IPS-18a (cell line): ENCODE results near the gene ANKLE1.

Source experiments
- H3K27ac ChIP-seq: one replicate; pipeline ENCODE4 v1.5.1; 2013; ENCODE audit warnings: low read length
- H3K27me3 ChIP-seq: one replicate; pipeline ENCODE4 v1.6.1; 2013; ENCODE audit warnings: mild to moderate bottlenecking, low read length; ENCODE audit not compliant: control insufficient read depth, insufficient read depth
- H3K36me3 ChIP-seq: one replicate; pipeline ENCODE4 v1.6.1; 2013; ENCODE audit warnings: low read depth, low read length; ENCODE audit not compliant: control insufficient read depth
- H3K4me1 ChIP-seq: one replicate; pipeline ENCODE4 v1.6.1; 2013; ENCODE audit warnings: low read depth, low read length; ENCODE audit not compliant: control insufficient read depth
- H3K4me3 ChIP-seq: one replicate; pipeline ENCODE4 v1.5.1; 2013; ENCODE audit warnings: low read length
- H3K9ac ChIP-seq: one replicate; pipeline ENCODE4 v1.6.1; 2013; ENCODE audit warnings: mild to moderate bottlenecking, low read length, moderate library complexity
- H3K9me3 ChIP-seq: one replicate; pipeline ENCODE4 v1.6.1; 2013; ENCODE audit warnings: low read depth, low read length; ENCODE audit not compliant: control insufficient read depth

The ANKLE1 gene, protein sequence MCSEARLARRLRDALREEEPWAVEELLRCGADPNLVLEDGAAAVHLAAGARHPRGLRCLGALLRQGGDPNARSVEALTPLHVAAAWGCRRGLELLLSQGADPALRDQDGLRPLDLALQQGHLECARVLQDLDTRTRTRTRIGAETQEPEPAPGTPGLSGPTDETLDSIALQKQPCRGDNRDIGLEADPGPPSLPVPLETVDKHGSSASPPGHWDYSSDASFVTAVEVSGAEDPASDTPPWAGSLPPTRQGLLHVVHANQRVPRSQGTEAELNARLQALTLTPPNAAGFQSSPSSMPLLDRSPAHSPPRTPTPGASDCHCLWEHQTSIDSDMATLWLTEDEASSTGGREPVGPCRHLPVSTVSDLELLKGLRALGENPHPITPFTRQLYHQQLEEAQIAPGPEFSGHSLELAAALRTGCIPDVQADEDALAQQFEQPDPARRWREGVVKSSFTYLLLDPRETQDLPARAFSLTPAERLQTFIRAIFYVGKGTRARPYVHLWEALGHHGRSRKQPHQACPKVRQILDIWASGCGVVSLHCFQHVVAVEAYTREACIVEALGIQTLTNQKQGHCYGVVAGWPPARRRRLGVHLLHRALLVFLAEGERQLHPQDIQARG

DNA sequence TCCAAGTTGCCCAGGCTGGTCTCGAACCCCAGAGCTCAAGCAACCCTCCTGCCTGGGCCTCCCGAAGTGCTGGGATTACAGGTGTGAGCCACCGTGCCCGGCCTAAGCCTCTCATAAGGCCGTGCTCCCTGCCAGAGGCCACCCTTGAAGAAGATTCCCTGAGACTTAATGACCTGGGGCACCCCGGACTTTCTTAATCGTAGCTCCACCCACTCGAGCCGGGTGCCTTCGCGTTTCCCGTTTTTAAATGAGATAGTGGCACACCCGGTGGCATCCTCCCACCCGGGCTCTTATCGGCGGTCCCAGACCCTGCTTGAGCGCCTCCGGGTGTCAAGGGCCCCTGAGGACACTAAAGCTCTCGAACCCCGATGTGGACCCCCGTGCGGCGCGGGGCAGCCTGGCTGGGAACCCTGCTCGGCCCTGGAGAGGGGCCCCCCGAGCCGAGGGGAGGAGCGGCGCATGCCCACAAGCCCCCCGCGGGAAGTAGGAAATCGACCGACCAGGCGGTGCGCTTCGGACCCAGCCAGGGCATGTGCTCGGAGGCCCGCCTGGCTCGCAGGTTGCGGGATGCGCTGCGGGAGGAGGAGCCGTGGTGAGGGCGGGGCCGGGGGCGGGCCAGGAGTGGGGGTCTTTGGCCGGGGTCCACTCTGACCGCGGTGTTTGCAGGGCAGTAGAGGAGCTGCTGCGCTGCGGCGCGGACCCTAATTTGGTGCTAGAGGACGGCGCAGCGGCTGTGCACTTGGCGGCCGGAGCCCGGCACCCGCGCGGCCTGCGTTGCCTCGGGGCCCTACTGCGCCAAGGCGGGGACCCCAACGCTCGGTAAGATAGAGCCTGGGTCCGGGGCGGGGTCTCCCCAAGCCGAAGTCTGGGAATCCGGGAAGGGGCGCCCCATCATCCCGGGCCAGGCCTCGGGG lies at the start of gene ANKLE1:
ANKLE1 (plus strand) TSS at position 511 of the 914 bp plus-strand sequence; CDS start at position 531, 20 bp downstream.
- Histone ChIP-seq H3K9me3 (no peaks in the 10 kb centered on the region), H3K9ac (no peak within 1 kb of the TSS), H3K4me1 (no peaks in the 10 kb centered on the region), H3K27ac (no peak within 1 kb of the TSS), H3K36me3 (peaks cover 6% of the 10 kb centered on the region), H3K27me3 (peaks cover 19% of the 10 kb centered on the region), H3K4me3 (peak within 1 kb of the TSS; percentile 49)

DNA sequence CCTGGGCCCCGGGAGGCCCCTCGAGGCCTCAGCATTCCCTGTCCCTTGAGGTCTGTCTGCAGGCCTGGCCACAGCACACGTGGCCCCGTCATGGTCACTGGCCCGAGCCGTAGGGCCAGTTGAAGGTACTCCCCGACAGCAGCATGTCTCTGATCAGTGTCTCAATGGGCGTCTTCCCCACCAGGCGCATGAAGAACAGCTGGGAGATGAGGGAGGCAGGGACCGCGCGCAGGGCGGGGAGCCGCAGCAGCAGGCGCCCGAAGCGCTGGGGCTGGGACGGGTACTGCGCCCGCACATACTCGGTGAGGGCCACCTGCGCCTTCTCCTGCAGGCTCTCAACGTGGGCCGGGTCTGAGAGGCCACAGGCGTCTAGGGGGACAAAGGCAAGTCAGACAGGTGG lies 49.4 kb upstream of the ANKLE1 start:
- Histone ChIP-seq H3K9me3 (no peaks in the 10 kb centered on the region), H3K27me3 (no peaks in the 10 kb centered on the region), H3K4me3 (no peak overlapping the region), H3K27ac (no peak overlapping the region), H3K9ac (no peak overlapping the region), H3K36me3 (peaks cover 26% of the 10 kb centered on the region), H3K4me1 (peaks cover 5% of the 10 kb centered on the region)

DNA sequence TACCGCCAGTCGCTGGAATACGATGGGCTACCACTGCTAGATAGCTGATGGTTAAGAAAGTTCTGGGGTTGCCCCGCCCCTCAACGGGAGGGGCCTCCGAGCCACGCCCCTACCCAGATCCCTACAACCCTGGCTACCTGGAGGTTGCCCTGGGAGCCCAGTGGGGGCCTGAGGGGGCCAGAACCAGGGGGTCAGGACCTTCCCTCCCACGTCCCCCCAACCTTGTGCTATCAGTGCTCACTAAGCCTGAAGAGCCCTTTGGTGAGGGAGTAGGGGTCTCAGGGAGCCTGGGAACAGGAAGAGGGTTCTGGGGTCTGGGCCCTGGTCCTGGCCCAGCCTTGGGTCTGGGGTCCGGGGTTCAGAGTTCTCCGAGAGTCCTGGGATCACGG lies 46.8 kb upstream of the ANKLE1 start:
- peaks cover 5% of the 10 kb centered on the region for H3K4me1 ChIP-seq
- H3K36me3 ChIP-seq = peaks cover 36% of the 10 kb centered on the region
- H3K4me3 ChIP-seq = peak overlapping the region; percentile 85
- H3K27ac ChIP-seq = peak overlapping the region; percentile 30
- H3K9ac ChIP-seq = peak overlapping the region; percentile 70
- no peaks in the 10 kb centered on the region for H3K27me3 ChIP-seq
- H3K9me3 ChIP-seq = no peaks in the 10 kb centered on the region

DNA sequence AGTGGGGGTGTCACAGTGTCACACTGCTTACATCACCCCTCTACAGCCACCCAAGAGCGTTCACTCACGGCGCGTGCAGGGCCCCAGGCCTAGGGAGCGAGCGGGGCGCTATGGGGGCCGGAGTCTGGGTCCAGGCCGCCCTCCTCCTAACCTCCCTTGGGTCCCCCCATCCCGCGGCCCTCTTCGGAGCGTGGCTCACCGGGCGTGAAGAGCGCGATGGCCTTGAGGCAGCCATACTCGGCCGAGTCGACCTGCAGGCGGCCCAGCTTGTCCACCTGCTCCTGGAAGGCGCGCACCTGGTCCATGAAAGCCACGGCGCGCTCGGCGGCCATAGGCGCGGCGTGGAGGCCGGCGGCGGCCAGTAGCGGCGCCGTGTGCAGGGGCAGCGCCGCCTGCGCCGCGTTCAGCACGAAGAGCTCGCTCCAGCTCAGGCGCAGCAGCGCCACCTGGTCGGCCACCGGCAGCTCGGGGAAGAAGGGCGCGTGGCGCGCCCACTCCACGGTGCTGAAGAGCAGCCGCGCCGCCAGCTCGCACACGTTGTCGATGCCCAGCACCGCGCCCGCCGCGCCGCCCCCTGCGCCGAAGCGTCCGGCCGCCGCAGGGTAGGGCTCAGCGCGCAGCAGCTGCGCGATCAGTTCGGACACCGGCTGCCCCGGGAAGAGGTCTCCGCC lies 46.3 kb upstream of the ANKLE1 start:
- H3K27me3 ChIP-seq = no peaks in the 10 kb centered on the region
- peak overlapping the region; percentile 30 for H3K27ac ChIP-seq
- peak overlapping the region; percentile 85 for H3K4me3 ChIP-seq
- H3K9me3 ChIP-seq = no peaks in the 10 kb centered on the region
- H3K36me3 ChIP-seq = peaks cover 34% of the 10 kb centered on the region
- peak overlapping the region; percentile 70 for H3K9ac ChIP-seq
- H3K4me1 ChIP-seq = peaks cover 5% of the 10 kb centered on the region

DNA sequence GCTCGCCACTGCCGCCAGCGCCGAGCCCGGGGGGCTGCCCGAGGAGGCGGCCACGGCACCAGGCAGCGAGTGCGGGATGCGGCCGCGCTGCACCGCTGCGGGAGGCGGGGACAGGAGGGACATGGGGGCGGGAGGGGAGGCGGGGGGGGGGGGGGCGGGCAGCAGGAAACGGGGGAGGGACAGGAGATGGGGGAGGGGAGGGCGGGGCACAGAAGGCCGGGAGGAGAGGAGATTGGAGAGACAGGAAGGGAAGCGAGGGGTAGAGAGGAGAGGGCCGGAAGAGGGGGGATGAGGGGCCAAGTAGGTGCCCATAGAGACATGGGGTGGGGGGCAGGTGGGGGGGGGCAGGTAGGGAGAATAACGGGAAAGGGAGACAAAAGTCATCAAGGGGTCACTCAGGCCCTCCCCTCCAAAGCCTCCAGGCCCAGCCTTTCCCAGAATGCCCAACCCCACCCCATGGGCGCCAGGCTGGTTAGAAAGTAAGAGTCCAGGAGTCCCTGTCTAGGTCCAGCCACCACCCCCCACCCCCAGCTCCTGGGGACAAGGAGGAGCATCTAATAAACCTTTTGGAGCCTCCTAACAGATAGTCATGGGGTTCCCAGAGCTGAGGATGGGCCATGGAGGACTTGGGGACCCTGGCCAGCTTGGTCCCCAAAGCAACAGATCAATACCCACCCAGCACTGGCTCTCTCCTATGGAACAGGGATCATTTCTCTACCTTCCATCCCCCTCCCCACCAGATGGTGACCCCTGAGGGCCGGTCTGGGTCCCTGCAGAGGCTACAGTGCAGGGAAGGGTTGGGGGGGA lies 45.5 kb upstream of the ANKLE1 start:
- Histone ChIP-seq H3K9me3 (no peaks in the 10 kb centered on the region), H3K4me3 (peak overlapping the region; percentile 85)

DNA sequence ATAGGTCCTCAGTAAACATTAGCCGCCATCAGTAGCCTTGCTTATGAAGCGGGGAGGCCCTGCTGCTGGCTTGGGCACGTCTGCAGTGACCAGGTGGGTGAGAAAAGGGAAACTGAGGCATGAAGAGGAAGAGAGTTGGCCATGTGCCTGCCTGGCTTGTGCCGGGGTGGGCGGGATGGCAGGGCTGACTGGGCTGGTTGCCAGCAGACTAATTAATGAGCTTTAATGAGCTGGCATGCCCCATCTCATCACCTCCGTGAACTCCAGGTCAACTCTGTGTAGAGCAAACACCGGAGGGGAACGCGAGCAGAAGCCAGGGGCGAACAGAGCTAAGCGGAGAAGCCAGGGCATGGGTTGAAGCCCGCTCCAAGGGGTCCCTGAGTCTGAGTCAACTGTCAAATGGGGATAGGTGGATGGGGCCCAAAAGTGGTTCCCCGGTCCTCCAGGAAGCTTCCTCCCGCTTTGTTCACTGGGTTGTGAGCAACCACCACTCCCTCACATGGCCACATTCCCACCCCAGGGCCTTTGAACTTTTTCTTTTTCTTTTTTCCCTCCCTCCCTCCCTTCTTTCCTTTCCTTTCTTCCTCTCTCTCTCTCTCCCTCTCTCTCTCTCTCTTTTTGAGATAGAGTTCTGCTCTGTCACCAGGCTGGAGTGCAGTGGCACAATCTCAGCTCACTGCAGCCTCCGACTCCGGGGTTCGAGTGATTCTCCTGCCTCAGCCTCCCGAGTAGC lies 44.7 kb upstream of the ANKLE1 start:
- Histone ChIP-seq H3K4me1 (peaks cover 5% of the 10 kb centered on the region), H3K27ac (no peak overlapping the region), H3K9me3 (no peaks in the 10 kb centered on the region), H3K36me3 (peaks cover 26% of the 10 kb centered on the region), H3K27me3 (no peaks in the 10 kb centered on the region), H3K9ac (no peak overlapping the region), H3K4me3 (no peak overlapping the region)

More for the DNA sequence above, 45.5 kb upstream of the ANKLE1 start:
- Histone ChIP-seq H3K36me3 (peaks cover 31% of the 10 kb centered on the region), H3K27me3 (no peaks in the 10 kb centered on the region), H3K9ac (peak overlapping the region; percentile 70), H3K4me1 (peaks cover 5% of the 10 kb centered on the region), H3K27ac (no peak overlapping the region)

DNA sequence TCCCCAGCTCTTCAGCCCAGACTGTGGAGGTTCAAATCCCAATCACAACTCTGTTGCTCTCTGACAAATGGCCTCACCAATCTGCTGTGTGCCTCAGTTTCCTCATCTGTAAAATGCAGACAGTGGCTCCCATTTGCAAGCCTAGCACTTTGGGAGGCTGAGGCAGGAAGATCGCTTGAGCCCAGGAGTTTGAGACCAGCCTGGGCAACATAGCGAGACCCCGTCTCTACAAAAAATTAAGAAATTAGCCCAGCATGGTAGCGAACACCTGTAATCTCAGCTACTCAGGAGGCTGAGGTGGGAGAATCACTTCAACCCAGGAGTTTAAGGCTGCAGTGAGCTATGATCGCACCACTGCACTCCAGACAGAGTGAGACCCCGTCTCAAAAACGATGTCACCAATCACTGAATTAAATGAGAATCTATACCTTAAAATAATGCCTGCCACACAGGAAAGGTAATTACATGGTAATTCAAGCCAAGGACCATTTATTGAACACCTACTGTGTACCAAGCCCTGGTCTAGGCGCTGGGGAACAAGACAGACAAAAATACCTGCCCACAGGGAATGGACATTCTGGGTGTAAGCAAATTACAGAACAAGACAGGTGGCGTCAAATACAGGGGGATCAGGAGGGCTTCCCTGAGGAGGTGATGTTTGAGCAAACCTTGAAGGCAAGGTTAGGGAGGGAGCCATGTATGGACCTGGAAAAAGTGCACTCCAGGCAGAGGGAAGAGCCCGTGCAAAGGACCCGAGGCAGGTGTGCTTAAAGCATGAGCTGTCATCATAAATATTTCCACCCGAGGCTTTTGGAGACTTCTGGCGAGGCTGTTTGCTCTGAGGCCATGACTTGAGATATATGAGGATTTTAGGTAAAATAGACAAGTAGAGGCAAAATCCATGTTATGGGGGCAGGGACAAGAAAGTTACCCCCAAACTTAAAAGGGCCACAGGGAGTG lies 43.7 kb upstream of the ANKLE1 start:
- Histone ChIP-seq H3K27ac (no peak overlapping the region), H3K4me1 (peaks cover 5% of the 10 kb centered on the region), H3K36me3 (peaks cover 20% of the 10 kb centered on the region), H3K9me3 (no peaks in the 10 kb centered on the region), H3K4me3 (no peak overlapping the region), H3K27me3 (no peaks in the 10 kb centered on the region), H3K9ac (no peak overlapping the region)

DNA sequence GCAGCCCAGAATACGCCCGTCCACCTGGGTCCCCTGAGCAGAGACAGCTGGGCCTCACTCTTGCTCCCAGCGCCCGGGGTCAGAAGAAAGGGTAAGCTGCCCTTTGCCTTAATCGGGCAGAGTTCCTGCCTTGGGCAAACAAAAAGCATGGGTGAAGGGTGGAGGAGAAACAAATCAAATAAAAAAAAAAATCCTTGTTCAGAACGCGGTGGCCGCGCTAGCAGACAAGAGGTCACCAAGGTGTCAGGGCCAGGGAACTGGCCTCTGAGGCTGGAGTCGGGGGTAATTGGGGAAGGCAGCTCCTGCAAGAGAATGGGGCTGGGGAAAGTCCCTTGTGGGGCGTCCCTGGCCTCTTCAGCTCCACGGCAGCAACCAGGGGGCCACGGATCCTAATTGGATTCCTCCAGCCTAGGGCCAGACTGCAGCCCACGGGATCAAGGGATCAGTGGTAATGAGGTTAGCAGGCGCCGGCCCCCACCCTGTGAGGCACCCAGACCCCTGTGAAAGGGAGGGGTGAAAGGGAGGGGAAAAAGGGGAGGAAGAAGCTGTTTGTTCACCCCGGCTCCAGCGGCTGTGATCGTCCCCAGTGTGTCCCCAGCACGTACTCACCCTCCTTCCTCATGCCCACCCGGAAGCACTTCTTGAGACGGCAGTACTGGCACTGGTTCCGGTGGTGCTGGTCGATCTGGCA lies 41.5 kb upstream of the ANKLE1 start:
- H3K9me3 ChIP-seq = no peaks in the 10 kb centered on the region
- peaks cover 5% of the 10 kb centered on the region for H3K4me1 ChIP-seq
- H3K27ac ChIP-seq = no peak overlapping the region
- no peak overlapping the region for H3K4me3 ChIP-seq
- peaks cover 14% of the 10 kb centered on the region for H3K36me3 ChIP-seq
- no peaks in the 10 kb centered on the region for H3K27me3 ChIP-seq
- no peak overlapping the region for H3K9ac ChIP-seq

DNA sequence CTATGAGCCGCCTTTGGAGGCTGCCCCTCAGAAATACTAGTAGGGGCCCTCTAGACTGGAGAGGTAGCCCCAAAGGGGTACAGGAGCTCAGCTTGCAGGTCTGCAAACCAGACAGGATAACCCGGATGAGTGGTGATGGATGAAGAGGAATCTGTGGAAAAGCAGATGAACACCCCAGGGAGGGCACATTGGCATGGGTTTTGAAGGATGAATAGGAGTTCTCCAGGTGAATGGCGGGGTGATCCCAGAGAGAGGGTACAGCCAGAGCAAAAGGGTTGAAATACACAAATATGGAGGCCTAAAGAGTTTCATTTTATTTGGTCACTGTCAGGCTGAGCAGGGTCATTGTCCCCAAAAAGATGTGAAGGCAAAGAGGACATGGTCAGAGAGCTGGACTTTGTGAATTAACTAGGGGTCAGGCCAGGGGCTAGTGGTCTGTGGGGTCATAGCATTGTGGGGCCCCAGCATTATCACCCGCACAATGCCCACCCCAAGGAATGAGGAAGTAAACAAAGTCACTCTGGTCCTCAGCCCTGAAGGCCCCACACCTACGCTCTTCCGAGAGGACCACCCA lies 40.8 kb upstream of the ANKLE1 start:
- Histone ChIP-seq H3K4me3 (no peak overlapping the region), H3K27ac (no peak overlapping the region), H3K27me3 (no peaks in the 10 kb centered on the region), H3K9ac (no peak overlapping the region), H3K36me3 (peaks cover 14% of the 10 kb centered on the region), H3K4me1 (peaks cover 5% of the 10 kb centered on the region), H3K9me3 (no peaks in the 10 kb centered on the region)
